ENCODE data around the gene CYP2U1. TPM values are rescaled to one million over a fixed set of nuclear protein-coding genes. Genes with fewer than 3 reads are reported as not detected.

CYP2U1 gene
- total and polyA plus RNA-seq, 8 donors = 0.58 to 10.7 (median 3.1) TPM

GRCh38 chr4:107989162-107989536 lies 57.8 kb downstream of the CYP2U1 start:
- H3K27me3 ChIP-seq = no peaks in the 10 kb centered on the region
- TF ChIP-seq POLR2A (IDR thresholded peaks at IDR 0.05) (no peak), CTCF (IDR thresholded peaks at IDR 0.05) (no peak), POLR2AphosphoS5 (IDR thresholded peaks at IDR 0.05) (no peak), EP300 (IDR thresholded peaks at IDR 0.05) (no peak)
- WGBS, 5 donors = 4 to 8% (median 6%) methylated on average over 8 of the region's 8 CpGs
- DNase-seq = peak in 1 of 2 donors; percentile 28
- H3K36me3 ChIP-seq = no peaks in the 10 kb centered on the region
- peak overlapping the region; percentile 61 to 88 (median 81) for H3K4me3 ChIP-seq
- H3K4me1 ChIP-seq = peaks cover 33 to 63% (median 46%) of the 10 kb centered on the region in 4 donors
- peak overlapping the region; percentile 86 to 95 (median 91) for H3K27ac ChIP-seq
- intact Hi-C loops (cut with DNase I; ENCODE audit: low total_unique reads) = no loop called here
- no peaks in the 10 kb centered on the region for H3K9me3 ChIP-seq

GRCh38 chr4:107989537-107990386 lies 58.4 kb downstream of the CYP2U1 start, which contains the start of gene HADH:
Gene HADH, plus strand, starts transcription at chr4:107989889. Its CDS starts 44 bp downstream, at chr4:107989933.
- intact Hi-C loops (cut with DNase I; ENCODE audit: low total_unique reads) = no loop called here

GRCh38 chr4:107991945-107992630 lies 60.7 kb downstream of the CYP2U1 start:
- DNase-seq = no peak
- TF ChIP-seq POLR2AphosphoS5 (IDR thresholded peaks at IDR 0.05) (no peak), POLR2A (IDR thresholded peaks at IDR 0.05) (no peak), EP300 (IDR thresholded peaks at IDR 0.05) (no peak), CTCF (IDR thresholded peaks at IDR 0.05) (no peak)
- Histone ChIP-seq H3K9me3 (no peaks in the 10 kb centered on the region), H3K4me3 (peak overlapping the region in 3 of 4 donors; percentile 79 to 88 (median 83)), H3K27ac (peak overlapping the region in 3 of 5 donors; percentile 16 to 95 (median 95)), H3K27me3 (no peaks in the 10 kb centered on the region), H3K36me3 (no peaks in the 10 kb centered on the region), H3K4me1 (peaks cover 36 to 87% (median 57%) of the 10 kb centered on the region in 4 donors)
- WGBS, 5 donors = 49 to 61% (median 59%) methylated on average over 3 of the region's 3 CpGs
- intact Hi-C loops (cut with DNase I; ENCODE audit: low total_unique reads) = no loop called here

More at GRCh38 chr4:107989537-107990386, 58.4 kb downstream of the CYP2U1 start, which contains the start of gene HADH:
- TF ChIP-seq POLR2A (IDR thresholded peaks at IDR 0.05) (peak in 2 of 4 donors; percentile 75 to 76), CTCF (IDR thresholded peaks at IDR 0.05) (no peak), EP300 (IDR thresholded peaks at IDR 0.05) (no peak), POLR2AphosphoS5 (IDR thresholded peaks at IDR 0.05) (peak; percentile 96 to 98 (median 97))
- no peaks in the 10 kb centered on the region for H3K27me3 ChIP-seq
- H3K27ac ChIP-seq = peak within 1 kb of the TSS; percentile 86 to 95 (median 91)
- H3K4me1 ChIP-seq = peaks cover 36 to 69% (median 51%) of the 10 kb centered on the region in 4 donors
- DNase-seq = peak; percentile 97 to 98
- WGBS, 5 donors = 0 to 1% (median 0%) methylated on average over 25 to 78 of the region's 78 CpGs
- peak within 1 kb of the TSS; percentile 61 to 88 (median 81) for H3K4me3 ChIP-seq
- H3K9me3 ChIP-seq = no peaks in the 10 kb centered on the region
- no peaks in the 10 kb centered on the region for H3K36me3 ChIP-seq

DNA sequence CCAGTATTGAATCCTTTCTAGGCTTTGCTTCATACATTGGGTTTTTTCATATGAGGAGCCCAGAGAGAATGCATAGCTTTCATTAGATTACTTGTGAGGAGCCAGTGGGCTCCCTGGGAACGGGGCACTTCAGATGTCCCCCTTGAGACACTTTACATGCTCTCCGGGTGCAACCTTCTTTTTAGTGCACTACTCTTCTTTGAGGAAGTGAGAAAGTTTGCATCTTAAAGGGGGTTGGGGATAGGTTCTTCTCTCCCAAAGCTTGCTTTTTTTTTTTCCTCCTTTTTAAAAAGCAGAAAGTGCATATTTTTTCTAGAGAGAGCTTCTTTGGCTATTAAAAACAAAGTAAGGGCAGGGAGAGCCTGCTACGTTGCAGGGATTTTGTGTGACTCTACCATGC lies 62.6 kb downstream of the CYP2U1 start:
- no peaks in the 10 kb centered on the region for H3K36me3 ChIP-seq
- WGBS, 5 donors = 54 to 68% (median 62%) methylated on average over 3 of the region's 3 CpGs
- TF ChIP-seq POLR2A (IDR thresholded peaks at IDR 0.05) (no peak), CTCF (IDR thresholded peaks at IDR 0.05) (no peak), EP300 (IDR thresholded peaks at IDR 0.05) (no peak), POLR2AphosphoS5 (IDR thresholded peaks at IDR 0.05) (no peak)
- peaks cover 28 to 86% (median 50%) of the 10 kb centered on the region in 4 donors for H3K4me1 ChIP-seq
- H3K27ac ChIP-seq = peak overlapping the region in 1 of 5 donors; percentile 95
- no peaks in the 10 kb centered on the region for H3K9me3 ChIP-seq
- H3K27me3 ChIP-seq = no peaks in the 10 kb centered on the region
- DNase-seq = no peak
- no peak overlapping the region for H3K4me3 ChIP-seq
- intact Hi-C loops (cut with DNase I; ENCODE audit: low total_unique reads) = no loop called here

Data from stomach (tissue), 9 donors.